WTC11 (cell line): ENCODE data around the gene HOXA5. TPM values are rescaled to one million over a fixed set of nuclear protein-coding genes. Genes with fewer than 3 reads are reported as not detected.
A peak's percentile ranks its signal among the peaks of the same experiment; 100 is the strongest.

Experiments used
- ATAC-seq: fragments of 200-7000 bp; cut with Tn5 transposase; 2 replicates; pipeline ENCODE4 v1.10.0; 2021; ENCODE audit warnings: mild to moderate bottlenecking, moderate library complexity
- CTCF ChIA-PET: fragments of 300-600 bp; sonication (Branson Sonifier 250); formaldehyde crosslinking; loops from one replicate; lab custom pipeline; 2021; ENCODE audit warnings: antibody characterized with exemption; lab: Charles Lee
- POLR2A ChIA-PET: fragments of 350-600 bp; sonication (Branson Sonifier 250); formaldehyde crosslinking; loops from one replicate; lab custom pipeline; 2021; ENCODE audit warnings: antibody characterized with exemption; lab: Charles Lee
- DNase-seq: peaks from one replicate; pipeline ENCODE4 v3.0.0; 2021; ENCODE audit warnings: low spot score
- H3K27ac Mint-ChIP-seq: 2 replicates; pipeline ENCODE4 v1.8.0; 2021; ENCODE audit warnings: mixed read lengths
- H3K27me3 Mint-ChIP-seq: 2 replicates; pipeline ENCODE4 v1.8.0; 2021; ENCODE audit warnings: low read depth, mild to moderate bottlenecking, moderate library complexity, mixed read lengths
- H3K36me3 Mint-ChIP-seq: 2 replicates; pipeline ENCODE4 v1.8.0; 2021; ENCODE audit warnings: mixed read lengths
- H3K4me1 Mint-ChIP-seq: 2 replicates; pipeline ENCODE4 v1.8.0; 2022; ENCODE audit warnings: mixed read lengths
- H3K4me3 Mint-ChIP-seq: 2 replicates; pipeline ENCODE4 v1.8.0; 2021; ENCODE audit warnings: mild to moderate bottlenecking, moderate library complexity, mixed read lengths
- H3K9me3 Mint-ChIP-seq: 2 replicates; pipeline ENCODE4 v1.8.0; 2021; ENCODE audit warnings: mixed read lengths
- EMX1 ChIP-seq: fragments of 250-450 bp; sonication (Bioruptor Pico); IDR thresholded peaks from 2 replicates; pipeline ENCODE4 v1.8.0; 2021; ENCODE audit warnings: mild to moderate bottlenecking
- IRF2 ChIP-seq: sonication (generic); formaldehyde crosslinking; IDR thresholded peaks from 2 replicates; pipeline ENCODE4 v1.8.0; 2022; ENCODE audit warnings: low read depth, missing genetic modification reagents, borderline replicate concordance
- JAZF1 ChIP-seq: fragments of 250-450 bp; sonication (Bioruptor Pico); IDR thresholded peaks from 2 replicates; pipeline ENCODE4 v1.9.0; 2021; ENCODE audit warnings: moderate library complexity, mild to moderate bottlenecking, inconsistent platforms
- MXD4 ChIP-seq: fragments of 250-450 bp; sonication (Bioruptor Pico); IDR thresholded peaks from 2 replicates; pipeline ENCODE4 v1.8.0; 2021; ENCODE audit warnings: mild to moderate bottlenecking, moderate library complexity, borderline replicate concordance
- SP1 ChIP-seq: sonication (generic); formaldehyde crosslinking; conservative IDR thresholded peaks from 2 replicates; pipeline ENCODE4 v1.8.1; 2022; ENCODE audit warnings: missing genetic modification reagents
- TCF7 ChIP-seq: sonication (generic); formaldehyde crosslinking; IDR thresholded peaks from 2 replicates; pipeline ENCODE4 v1.8.0; 2022; ENCODE audit warnings: mild to moderate bottlenecking, low read depth, missing genetic modification reagents, moderate library complexity
- ZNF121 ChIP-seq: sonication (generic); formaldehyde crosslinking; IDR thresholded peaks from 2 replicates; pipeline ENCODE4 v1.8.0; 2023; ENCODE audit warnings: missing genetic modification reagents
- ZNF219 ChIP-seq: sonication (generic); formaldehyde crosslinking; IDR thresholded peaks from 2 replicates; pipeline ENCODE4 v1.8.0; 2023; ENCODE audit warnings: missing genetic modification reagents, mild to moderate bottlenecking, borderline replicate concordance
- ZNF317 ChIP-seq: sonication (generic); formaldehyde crosslinking; IDR thresholded peaks from 2 replicates; pipeline ENCODE4 v1.8.1; 2023; ENCODE audit warnings: low read depth, mild to moderate bottlenecking, moderate library complexity, missing genetic modification reagents, borderline replicate concordance
- total RNA-seq: library from RNA; stranded (reverse); gene quantifications from 3 replicates; pipeline ENCODE4 v1.2.3, GENCODE V29; 2021
- TF ChIP-seq, protein P1 (sequence below): sonication (generic); formaldehyde crosslinking; IDR thresholded peaks from 2 replicates; pipeline ENCODE4 v1.8.1; 2023; ENCODE audit warnings: mild to moderate bottlenecking, missing genetic modification reagents, moderate library complexity
- TF ChIP-seq, protein P2 (sequence below): sonication (generic); formaldehyde crosslinking; conservative IDR thresholded peaks from 2 replicates; pipeline ENCODE4 v1.8.1; 2023; ENCODE audit warnings: mild to moderate bottlenecking, low read depth, missing genetic modification reagents, moderate library complexity
- TF ChIP-seq, protein P3 (sequence below): sonication (generic); formaldehyde crosslinking; IDR thresholded peaks from 2 replicates; pipeline ENCODE4 v1.8.1; 2022; ENCODE audit warnings: missing genetic modification reagents, borderline replicate concordance
- TF ChIP-seq, protein P4 (sequence below): sonication (generic); formaldehyde crosslinking; IDR thresholded peaks from 2 replicates; pipeline ENCODE4 v1.8.0; 2022; ENCODE audit warnings: missing genetic modification reagents
- TF ChIP-seq, protein P5 (sequence below): fragments of 250-450 bp; sonication (Bioruptor Pico); IDR thresholded peaks from 2 replicates; pipeline ENCODE4 v1.8.0; 2021; ENCODE audit warnings: mild to moderate bottlenecking
- TF ChIP-seq, protein P6 (sequence below): sonication (generic); formaldehyde crosslinking; IDR thresholded peaks from 2 replicates; pipeline ENCODE4 v1.8.0; 2022; ENCODE audit warnings: mild to moderate bottlenecking, missing genetic modification reagents
- TF ChIP-seq, protein P7 (sequence below): fragments of 250-450 bp; sonication (Bioruptor Pico); IDR thresholded peaks from 2 replicates; pipeline ENCODE4 v1.9.0; 2021; ENCODE audit warnings: mild to moderate bottlenecking
- TF ChIP-seq, protein P8 (sequence below): sonication (generic); formaldehyde crosslinking; IDR thresholded peaks from 2 replicates; pipeline ENCODE4 v1.8.0; 2022; ENCODE audit warnings: mild to moderate bottlenecking, missing genetic modification reagents
- TF ChIP-seq, protein P9 (sequence below): sonication (generic); formaldehyde crosslinking; IDR thresholded peaks from 2 replicates; pipeline ENCODE4 v1.8.0; 2023; ENCODE audit warnings: mild to moderate bottlenecking, missing genetic modification reagents

HOXA5 gene
- total RNA-seq, 1 experiment from 2014 or later = not detected

DNA sequence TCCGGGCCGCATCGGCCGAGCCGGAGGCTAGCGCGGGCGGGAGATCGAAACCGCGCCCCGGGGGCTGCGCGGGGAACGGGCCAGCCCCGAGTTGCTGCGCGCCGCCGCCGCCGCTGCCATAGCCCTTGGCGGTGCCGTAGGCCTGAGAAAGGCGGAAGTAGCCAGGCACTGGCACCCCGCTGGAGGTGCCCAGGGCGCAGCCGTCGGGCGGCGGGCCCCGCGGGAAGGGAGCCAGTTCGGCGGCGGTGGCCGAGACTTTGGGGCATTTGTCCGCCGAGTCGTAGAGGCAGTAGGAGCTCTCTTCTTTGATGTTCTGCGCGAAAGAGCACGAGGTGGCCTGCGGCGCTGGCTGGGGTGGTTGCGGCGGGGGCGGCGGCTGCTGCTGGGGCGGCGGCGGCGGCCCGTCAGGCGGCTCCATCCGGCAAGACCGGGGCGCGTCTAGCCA lies 30.1 kb upstream of the HOXA5 start:
- Mint-ChIP-seq H3K36me3 (0 out of 2 replicates have a peak, but pooled peaks cover 2% of the 10 kb centered on the region), H3K27me3 (peaks cover 99% of the 10 kb centered on the region), H3K4me3 (no peak overlapping the region), H3K9me3 (no peaks in the 10 kb centered on the region), H3K4me1 (peaks cover 21% of the 10 kb centered on the region), H3K27ac (no peak overlapping the region)
- DNase-seq (no peak), ATAC-seq (no peak)
- ChIA-PET POLR2A (no interaction called here), CTCF (interaction anchor here (0.9 to 1.4 kb wide), 3 partner anchors 12 to 23 kb away, joined by 3 to 5 read pairs (median 4); no protein-coding TSS in a partner anchor)
- TF ChIP-seq, protein P1, sequence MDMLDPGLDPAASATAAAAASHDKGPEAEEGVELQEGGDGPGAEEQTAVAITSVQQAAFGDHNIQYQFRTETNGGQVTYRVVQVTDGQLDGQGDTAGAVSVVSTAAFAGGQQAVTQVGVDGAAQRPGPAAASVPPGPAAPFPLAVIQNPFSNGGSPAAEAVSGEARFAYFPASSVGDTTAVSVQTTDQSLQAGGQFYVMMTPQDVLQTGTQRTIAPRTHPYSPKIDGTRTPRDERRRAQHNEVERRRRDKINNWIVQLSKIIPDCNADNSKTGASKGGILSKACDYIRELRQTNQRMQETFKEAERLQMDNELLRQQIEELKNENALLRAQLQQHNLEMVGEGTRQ (CRISPR knock-in tag) = no peak
- TF ChIP-seq, protein P2, sequence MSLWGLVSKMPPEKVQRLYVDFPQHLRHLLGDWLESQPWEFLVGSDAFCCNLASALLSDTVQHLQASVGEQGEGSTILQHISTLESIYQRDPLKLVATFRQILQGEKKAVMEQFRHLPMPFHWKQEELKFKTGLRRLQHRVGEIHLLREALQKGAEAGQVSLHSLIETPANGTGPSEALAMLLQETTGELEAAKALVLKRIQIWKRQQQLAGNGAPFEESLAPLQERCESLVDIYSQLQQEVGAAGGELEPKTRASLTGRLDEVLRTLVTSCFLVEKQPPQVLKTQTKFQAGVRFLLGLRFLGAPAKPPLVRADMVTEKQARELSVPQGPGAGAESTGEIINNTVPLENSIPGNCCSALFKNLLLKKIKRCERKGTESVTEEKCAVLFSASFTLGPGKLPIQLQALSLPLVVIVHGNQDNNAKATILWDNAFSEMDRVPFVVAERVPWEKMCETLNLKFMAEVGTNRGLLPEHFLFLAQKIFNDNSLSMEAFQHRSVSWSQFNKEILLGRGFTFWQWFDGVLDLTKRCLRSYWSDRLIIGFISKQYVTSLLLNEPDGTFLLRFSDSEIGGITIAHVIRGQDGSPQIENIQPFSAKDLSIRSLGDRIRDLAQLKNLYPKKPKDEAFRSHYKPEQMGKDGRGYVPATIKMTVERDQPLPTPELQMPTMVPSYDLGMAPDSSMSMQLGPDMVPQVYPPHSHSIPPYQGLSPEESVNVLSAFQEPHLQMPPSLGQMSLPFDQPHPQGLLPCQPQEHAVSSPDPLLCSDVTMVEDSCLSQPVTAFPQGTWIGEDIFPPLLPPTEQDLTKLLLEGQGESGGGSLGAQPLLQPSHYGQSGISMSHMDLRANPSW (CRISPR knock-in tag) = 0 out of 2 replicates have a peak, but pooled peaks have one; percentile 48
- TF ChIP-seq, protein P3, sequence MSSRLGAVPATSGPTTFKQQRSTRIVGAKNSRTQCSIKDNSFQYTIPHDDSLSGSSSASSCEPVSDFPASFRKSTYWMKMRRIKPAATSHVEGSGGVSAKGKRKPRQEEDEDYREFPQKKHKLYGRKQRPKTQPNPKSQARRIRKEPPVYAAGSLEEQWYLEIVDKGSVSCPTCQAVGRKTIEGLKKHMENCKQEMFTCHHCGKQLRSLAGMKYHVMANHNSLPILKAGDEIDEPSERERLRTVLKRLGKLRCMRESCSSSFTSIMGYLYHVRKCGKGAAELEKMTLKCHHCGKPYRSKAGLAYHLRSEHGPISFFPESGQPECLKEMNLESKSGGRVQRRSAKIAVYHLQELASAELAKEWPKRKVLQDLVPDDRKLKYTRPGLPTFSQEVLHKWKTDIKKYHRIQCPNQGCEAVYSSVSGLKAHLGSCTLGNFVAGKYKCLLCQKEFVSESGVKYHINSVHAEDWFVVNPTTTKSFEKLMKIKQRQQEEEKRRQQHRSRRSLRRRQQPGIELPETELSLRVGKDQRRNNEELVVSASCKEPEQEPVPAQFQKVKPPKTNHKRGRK (CRISPR knock-in tag) = no peak
- TF ChIP-seq, protein P4, sequence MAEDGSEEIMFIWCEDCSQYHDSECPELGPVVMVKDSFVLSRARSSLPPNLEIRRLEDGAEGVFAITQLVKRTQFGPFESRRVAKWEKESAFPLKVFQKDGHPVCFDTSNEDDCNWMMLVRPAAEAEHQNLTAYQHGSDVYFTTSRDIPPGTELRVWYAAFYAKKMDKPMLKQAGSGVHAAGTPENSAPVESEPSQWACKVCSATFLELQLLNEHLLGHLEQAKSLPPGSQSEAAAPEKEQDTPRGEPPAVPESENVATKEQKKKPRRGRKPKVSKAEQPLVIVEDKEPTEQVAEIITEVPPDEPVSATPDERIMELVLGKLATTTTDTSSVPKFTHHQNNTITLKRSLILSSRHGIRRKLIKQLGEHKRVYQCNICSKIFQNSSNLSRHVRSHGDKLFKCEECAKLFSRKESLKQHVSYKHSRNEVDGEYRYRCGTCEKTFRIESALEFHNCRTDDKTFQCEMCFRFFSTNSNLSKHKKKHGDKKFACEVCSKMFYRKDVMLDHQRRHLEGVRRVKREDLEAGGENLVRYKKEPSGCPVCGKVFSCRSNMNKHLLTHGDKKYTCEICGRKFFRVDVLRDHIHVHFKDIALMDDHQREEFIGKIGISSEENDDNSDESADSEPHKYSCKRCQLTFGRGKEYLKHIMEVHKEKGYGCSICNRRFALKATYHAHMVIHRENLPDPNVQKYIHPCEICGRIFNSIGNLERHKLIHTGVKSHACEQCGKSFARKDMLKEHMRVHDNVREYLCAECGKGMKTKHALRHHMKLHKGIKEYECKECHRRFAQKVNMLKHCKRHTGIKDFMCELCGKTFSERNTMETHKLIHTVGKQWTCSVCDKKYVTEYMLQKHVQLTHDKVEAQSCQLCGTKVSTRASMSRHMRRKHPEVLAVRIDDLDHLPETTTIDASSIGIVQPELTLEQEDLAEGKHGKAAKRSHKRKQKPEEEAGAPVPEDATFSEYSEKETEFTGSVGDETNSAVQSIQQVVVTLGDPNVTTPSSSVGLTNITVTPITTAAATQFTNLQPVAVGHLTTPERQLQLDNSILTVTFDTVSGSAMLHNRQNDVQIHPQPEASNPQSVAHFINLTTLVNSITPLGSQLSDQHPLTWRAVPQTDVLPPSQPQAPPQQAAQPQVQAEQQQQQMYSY (CRISPR knock-in tag) = no peak
- TF ChIP-seq ZNF317 (CRISPR knock-in tag) (no peak), JAZF1 (CRISPR knock-in tag) (no peak), TCF7 (CRISPR knock-in tag) (no peak)

DNA sequence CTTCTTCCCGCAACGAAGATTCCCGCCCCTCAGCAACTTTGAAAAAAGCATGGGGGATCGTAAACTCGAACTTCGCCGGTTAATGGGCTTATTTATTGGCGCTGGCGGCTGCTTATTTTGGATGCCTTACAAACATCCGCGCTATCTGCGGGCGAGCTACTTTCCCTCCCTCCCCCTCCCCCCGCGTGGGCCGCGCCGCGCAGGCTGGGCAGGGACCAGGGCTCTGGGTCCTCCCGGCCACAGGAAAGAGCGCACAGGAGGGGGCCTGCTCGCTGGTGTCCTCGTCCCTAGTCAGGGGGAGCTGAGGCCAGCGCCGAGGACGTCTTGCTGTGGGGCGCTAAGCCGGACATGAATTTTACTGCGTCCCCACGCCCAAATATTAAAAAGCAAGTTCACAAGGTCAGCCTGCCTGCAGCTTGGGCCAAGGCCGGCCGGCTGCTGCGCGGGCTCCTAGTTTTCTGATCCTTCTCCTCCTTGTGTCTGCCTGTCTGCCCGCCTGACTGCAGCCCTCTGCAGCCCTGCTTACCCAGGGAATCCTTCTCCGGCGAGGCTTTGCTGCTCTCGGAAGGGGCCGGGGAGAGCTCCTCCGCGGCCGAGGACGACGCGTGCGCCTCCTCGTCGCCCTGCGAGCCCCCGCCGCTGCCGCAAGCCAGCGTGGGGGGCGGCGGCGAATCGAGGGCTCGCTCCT lies 29.5 kb upstream of the HOXA5 start:
- Mint-ChIP-seq H3K9me3 (no peaks in the 10 kb centered on the region), H3K4me3 (no peak overlapping the region), H3K36me3 (0 out of 2 replicates have a peak, but pooled peaks cover 2% of the 10 kb centered on the region), H3K27me3 (peaks cover 99% of the 10 kb centered on the region), H3K27ac (no peak overlapping the region), H3K4me1 (peaks cover 23% of the 10 kb centered on the region)
- ChIA-PET CTCF (interaction anchor here (0.9 to 1.4 kb wide), 2 partner anchors 12 to 22 kb away, joined by 4 to 5 read pairs; no protein-coding TSS in a partner anchor), POLR2A (no interaction called here)
- DNase-seq (no peak), ATAC-seq (no peak)
- TF ChIP-seq, protein P5, sequence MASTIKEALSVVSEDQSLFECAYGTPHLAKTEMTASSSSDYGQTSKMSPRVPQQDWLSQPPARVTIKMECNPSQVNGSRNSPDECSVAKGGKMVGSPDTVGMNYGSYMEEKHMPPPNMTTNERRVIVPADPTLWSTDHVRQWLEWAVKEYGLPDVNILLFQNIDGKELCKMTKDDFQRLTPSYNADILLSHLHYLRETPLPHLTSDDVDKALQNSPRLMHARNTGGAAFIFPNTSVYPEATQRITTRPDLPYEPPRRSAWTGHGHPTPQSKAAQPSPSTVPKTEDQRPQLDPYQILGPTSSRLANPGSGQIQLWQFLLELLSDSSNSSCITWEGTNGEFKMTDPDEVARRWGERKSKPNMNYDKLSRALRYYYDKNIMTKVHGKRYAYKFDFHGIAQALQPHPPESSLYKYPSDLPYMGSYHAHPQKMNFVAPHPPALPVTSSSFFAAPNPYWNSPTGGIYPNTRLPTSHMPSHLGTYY (CRISPR knock-in tag) = no peak
- TF ChIP-seq ZNF121 (no peak), ZNF219 (CRISPR knock-in tag) (no peak), SP1 (CRISPR knock-in tag) (no peak), EMX1 (CRISPR knock-in tag) (no peak), IRF2 (CRISPR knock-in tag) (no peak), MXD4 (no peak)
- TF ChIP-seq, protein P6, sequence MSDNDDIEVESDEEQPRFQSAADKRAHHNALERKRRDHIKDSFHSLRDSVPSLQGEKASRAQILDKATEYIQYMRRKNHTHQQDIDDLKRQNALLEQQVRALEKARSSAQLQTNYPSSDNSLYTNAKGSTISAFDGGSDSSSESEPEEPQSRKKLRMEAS (CRISPR knock-in tag) = no peak
- TF ChIP-seq, protein P7, sequence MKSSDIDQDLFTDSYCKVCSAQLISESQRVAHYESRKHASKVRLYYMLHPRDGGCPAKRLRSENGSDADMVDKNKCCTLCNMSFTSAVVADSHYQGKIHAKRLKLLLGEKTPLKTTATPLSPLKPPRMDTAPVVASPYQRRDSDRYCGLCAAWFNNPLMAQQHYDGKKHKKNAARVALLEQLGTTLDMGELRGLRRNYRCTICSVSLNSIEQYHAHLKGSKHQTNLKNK (CRISPR knock-in tag) = no peak
- TF ChIP-seq, protein P8, sequence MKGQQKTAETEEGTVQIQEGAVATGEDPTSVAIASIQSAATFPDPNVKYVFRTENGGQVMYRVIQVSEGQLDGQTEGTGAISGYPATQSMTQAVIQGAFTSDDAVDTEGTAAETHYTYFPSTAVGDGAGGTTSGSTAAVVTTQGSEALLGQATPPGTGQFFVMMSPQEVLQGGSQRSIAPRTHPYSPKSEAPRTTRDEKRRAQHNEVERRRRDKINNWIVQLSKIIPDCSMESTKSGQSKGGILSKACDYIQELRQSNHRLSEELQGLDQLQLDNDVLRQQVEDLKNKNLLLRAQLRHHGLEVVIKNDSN (CRISPR knock-in tag) = no peak
- TF ChIP-seq, protein P9, sequence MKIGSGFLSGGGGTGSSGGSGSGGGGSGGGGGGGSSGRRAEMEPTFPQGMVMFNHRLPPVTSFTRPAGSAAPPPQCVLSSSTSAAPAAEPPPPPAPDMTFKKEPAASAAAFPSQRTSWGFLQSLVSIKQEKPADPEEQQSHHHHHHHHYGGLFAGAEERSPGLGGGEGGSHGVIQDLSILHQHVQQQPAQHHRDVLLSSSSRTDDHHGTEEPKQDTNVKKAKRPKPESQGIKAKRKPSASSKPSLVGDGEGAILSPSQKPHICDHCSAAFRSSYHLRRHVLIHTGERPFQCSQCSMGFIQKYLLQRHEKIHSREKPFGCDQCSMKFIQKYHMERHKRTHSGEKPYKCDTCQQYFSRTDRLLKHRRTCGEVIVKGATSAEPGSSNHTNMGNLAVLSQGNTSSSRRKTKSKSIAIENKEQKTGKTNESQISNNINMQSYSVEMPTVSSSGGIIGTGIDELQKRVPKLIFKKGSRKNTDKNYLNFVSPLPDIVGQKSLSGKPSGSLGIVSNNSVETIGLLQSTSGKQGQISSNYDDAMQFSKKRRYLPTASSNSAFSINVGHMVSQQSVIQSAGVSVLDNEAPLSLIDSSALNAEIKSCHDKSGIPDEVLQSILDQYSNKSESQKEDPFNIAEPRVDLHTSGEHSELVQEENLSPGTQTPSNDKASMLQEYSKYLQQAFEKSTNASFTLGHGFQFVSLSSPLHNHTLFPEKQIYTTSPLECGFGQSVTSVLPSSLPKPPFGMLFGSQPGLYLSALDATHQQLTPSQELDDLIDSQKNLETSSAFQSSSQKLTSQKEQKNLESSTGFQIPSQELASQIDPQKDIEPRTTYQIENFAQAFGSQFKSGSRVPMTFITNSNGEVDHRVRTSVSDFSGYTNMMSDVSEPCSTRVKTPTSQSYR (CRISPR knock-in tag) = no peak
